Measurements from ENCODE around the gene ZNF440.
"Not testable (repeated sequence)": the region's sequence is repeated elsewhere in the genome, so short reads cannot be mapped to it uniquely, and the experiment has no call there.

DNA sequence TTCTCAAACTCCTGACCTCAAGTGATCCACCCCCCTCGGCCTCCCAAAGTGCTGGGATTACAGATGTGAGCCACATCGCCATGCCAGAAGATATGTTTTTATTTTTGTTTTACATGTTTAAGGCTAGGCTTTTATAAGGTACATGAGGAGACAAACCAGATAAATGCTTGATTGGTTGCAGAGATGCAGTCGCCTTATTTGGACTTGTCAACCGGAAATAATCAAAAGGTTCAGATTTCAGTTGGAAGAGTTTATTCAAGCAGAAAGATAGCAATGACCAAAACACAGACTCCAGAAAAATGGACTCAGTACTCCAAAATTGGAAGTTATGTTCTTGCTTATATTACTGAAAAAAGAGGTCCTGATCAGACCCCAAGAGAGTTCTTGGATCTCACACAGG is 36.2 kb downstream of the ZNF440 start:
- TF ChIP-seq FOXA1 (IDR thresholded peaks at IDR 0.05); CTBP1 (IDR thresholded peaks at IDR 0.05; ENCODE audit: borderline replicate concordance); BHLHE40 (IDR thresholded peaks at IDR 0.05; ENCODE audit: borderline replicate concordance); SP1 (IDR thresholded peaks at IDR 0.05); FOXK2 (IDR thresholded peaks at IDR 0.05); TARDBP (IDR thresholded peaks at IDR 0.05): not testable (repeated sequence)

Measured in HEK293T (cell line).